HepG2 (cell line): Measurements from ENCODE around the gene MLST8. TPM values are rescaled to one million over a fixed set of nuclear protein-coding genes. Genes with fewer than 3 reads are reported as not detected.

Source experiments
- FOXP1 ChIP-seq, 2 experiments: fragments of 450-650 bp in 1 of 2; IDR thresholded peaks; 2 replicates each; pipeline ENCODE4 v1.6.1; 2017 to 2018; ENCODE audit warnings: antibody characterized with exemption in 1 of 2
- KIAA2018 ChIP-seq: sonication (generic); formaldehyde crosslinking; IDR thresholded peaks from 2 replicates; pipeline ENCODE4 v1.5.0; 2020; ENCODE audit warnings: mild to moderate bottlenecking, missing genetic modification reagents, borderline replicate concordance
- MAX ChIP-seq: IDR thresholded peaks from 2 replicates; pipeline ENCODE4 v1.6.1; 2012; ENCODE audit warnings: inconsistent platforms
- MEIS1 ChIP-seq: sonication (generic); formaldehyde crosslinking; IDR thresholded peaks from 2 replicates; pipeline ENCODE4 v1.9.0; 2021; ENCODE audit warnings: mild to moderate bottlenecking, missing genetic modification reagents, moderate library complexity, borderline replicate concordance
- MXD1 ChIP-seq: sonication (generic); formaldehyde crosslinking; IDR thresholded peaks from 2 replicates; pipeline ENCODE4 v1.4.0; 2020; ENCODE audit warnings: mild to moderate bottlenecking, missing genetic modification reagents
- PHF8 ChIP-seq: sonication (generic); formaldehyde crosslinking; IDR thresholded peaks from 2 replicates; pipeline ENCODE4 v1.5.0; 2020; ENCODE audit warnings: missing genetic modification reagents
- ZNF280D ChIP-seq: sonication (generic); formaldehyde crosslinking; IDR thresholded peaks from 2 replicates; pipeline ENCODE4 v1.5.1; 2020; ENCODE audit warnings: mild to moderate bottlenecking, missing genetic modification reagents
- ZNF574 ChIP-seq: sonication (generic); formaldehyde crosslinking; IDR thresholded peaks from 2 replicates; pipeline ENCODE4 v1.4.0; 2020; ENCODE audit warnings: missing genetic modification reagents
- ZNF678 ChIP-seq: sonication (generic); formaldehyde crosslinking; IDR thresholded peaks from 2 replicates; pipeline ENCODE4 v1.4.0; 2020; ENCODE audit warnings: mild to moderate bottlenecking, missing genetic modification reagents
- ZNF724P ChIP-seq: sonication (generic); formaldehyde crosslinking; IDR thresholded peaks from 2 replicates; pipeline ENCODE4 v1.8.0; 2022; ENCODE audit warnings: missing genetic modification reagents, borderline replicate concordance
- polyA plus RNA-seq, 8 experiments: library from polyadenylated mRNA; depleted of rRNA in 3 of 8; stranded (reverse) in 7 of 8; unstranded in 1 of 8; fragments of >200 nt; fragmentation: Illumina TruSeq in 4 of 8; extraction: Trizol in 4 of 8; gene quantifications; 2 replicates each; pipeline versions ENCODE4 v1.2.1 to v1.2.3, GENCODE V29; 2011 to 2016; ENCODE audit warnings: low read depth in 4 of 8, missing spikeins in 1 of 8, mixed read lengths in 1 of 8; ENCODE audit not compliant: insufficient read depth in 1 of 8
- total RNA-seq, 5 experiments: library from RNA; depleted of rRNA; stranded (reverse); fragments of >200 nt; fragmentation: Illumina TruSeq; extraction: Trizol; gene quantifications; 2 replicates each; pipeline ENCODE4 v1.2.3, GENCODE V29; 2016; ENCODE audit warnings: low read depth in 1 of 5

The MLST8 gene
- total and polyA plus RNA-seq, 2 of the 13 experiments (the other 11 are each of a cell fraction or from before 2014, with no cell fraction given), result 30.8 to 72.7 TPM

- no peak for TF ChIP-seq PHF8 (CRISPR knock-in tag)
- TF ChIP-seq ZNF724P (CRISPR knock-in tag), result 0 out of 2 replicates have a peak, but pooled peaks have one; percentile 33
- peak; percentile 11; the same call in 1 of the 2 replicates for TF ChIP-seq MXD1 (CRISPR knock-in tag)
- 0 out of 2 replicates have a peak, but pooled peaks have one; percentile 32 for TF ChIP-seq ZNF280D
- TF ChIP-seq MEIS1 (CRISPR knock-in tag), result peak; percentile 34; the same call in 1 of the 2 replicates
- no peak for TF ChIP-seq KIAA2018 (CRISPR knock-in tag)
- TF ChIP-seq ZNF678 (CRISPR knock-in tag), result peak; percentile 49; the same call in 1 of the 2 replicates
- TF ChIP-seq FOXP1 (IDR thresholded peaks at IDR 0.05), result no peak
- 0 out of 2 replicates have a peak, but pooled peaks have one; percentile 13 for TF ChIP-seq FOXP1 (CRISPR knock-in tag; IDR thresholded peaks at IDR 0.05)
- peak; percentile 90 for TF ChIP-seq MAX
- TF ChIP-seq ZNF574 (CRISPR knock-in tag), result peak; percentile 9; the same call in 1 of the 2 replicates
Measured at GRCh38 chr16:2190002-2190658, 15.1 kb upstream of the MLST8 start (continued).
